Tibial nerve (tissue), 4 donors: ENCODE measurements around the gene TTC21B.

ENCODE experiments used
- EP300 ChIP-seq, 2 donors: sonication (generic); formaldehyde crosslinking; IDR thresholded peaks; one replicate each; pipeline ENCODE4 v1.6.1; 2017; ENCODE audit warnings: antibody characterized with exemption in 2 of 2, mild to moderate bottlenecking in 1 of 2
- TF ChIP-seq, protein P1 (sequence below), 5 experiments: fragments of 200-600 bp in 3 of 5; fragments of 450-650 bp in 2 of 5; sonication (generic) in 3 of 5; IDR thresholded peaks; one replicate each; pipeline ENCODE4 v1.5.1; 2016 to 2019; ENCODE audit warnings: antibody characterized with exemption in 5 of 5, mild to moderate bottlenecking in 3 of 5, moderate library complexity in 2 of 5

DNA sequence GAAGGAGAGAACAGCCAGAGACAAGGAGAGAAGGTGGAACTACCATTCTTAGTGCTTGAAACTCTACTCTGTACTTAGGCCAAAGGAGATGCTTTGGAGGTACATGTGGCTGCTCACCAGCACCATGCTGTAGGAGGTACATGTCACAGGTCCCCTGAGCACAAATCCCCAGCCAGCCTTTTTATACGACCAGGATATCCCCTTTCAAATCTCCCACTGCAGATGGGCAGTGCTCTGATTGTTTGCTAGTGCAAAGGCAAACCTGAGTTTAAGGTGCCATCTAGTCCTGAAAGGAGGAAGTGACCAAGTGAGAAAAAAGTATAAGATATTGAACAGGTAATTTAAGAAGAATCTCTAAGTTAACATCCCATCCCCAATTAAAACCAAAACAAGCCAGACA, 17.1 kb upstream of the TTC21B start:
- TF ChIP-seq, protein P1, sequence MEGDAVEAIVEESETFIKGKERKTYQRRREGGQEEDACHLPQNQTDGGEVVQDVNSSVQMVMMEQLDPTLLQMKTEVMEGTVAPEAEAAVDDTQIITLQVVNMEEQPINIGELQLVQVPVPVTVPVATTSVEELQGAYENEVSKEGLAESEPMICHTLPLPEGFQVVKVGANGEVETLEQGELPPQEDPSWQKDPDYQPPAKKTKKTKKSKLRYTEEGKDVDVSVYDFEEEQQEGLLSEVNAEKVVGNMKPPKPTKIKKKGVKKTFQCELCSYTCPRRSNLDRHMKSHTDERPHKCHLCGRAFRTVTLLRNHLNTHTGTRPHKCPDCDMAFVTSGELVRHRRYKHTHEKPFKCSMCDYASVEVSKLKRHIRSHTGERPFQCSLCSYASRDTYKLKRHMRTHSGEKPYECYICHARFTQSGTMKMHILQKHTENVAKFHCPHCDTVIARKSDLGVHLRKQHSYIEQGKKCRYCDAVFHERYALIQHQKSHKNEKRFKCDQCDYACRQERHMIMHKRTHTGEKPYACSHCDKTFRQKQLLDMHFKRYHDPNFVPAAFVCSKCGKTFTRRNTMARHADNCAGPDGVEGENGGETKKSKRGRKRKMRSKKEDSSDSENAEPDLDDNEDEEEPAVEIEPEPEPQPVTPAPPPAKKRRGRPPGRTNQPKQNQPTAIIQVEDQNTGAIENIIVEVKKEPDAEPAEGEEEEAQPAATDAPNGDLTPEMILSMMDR (IDR thresholded peaks at IDR 0.05), result no peak
- no peak for TF ChIP-seq EP300 (IDR thresholded peaks at IDR 0.05)
